Rectal smooth muscle tissue (tissue), 1 donor: Measurements from ENCODE around the gene HSP90AB1.

ENCODE experiments used
- H3K27ac ChIP-seq: one replicate; pipeline ENCODE4 v1.7.0; 2013; ENCODE audit warnings: low read depth, low read length, inconsistent platforms
- H3K27me3 ChIP-seq: one replicate; pipeline ENCODE4 v1.7.0; 2013; ENCODE audit warnings: low read length; ENCODE audit not compliant: control insufficient read depth, insufficient read depth
- H3K36me3 ChIP-seq: one replicate; pipeline ENCODE4 v1.7.0; 2013; ENCODE audit warnings: low read length; ENCODE audit not compliant: control insufficient read depth, insufficient read depth
- H3K4me1 ChIP-seq: one replicate; pipeline ENCODE4 v1.7.0; 2013; ENCODE audit warnings: low read length; ENCODE audit not compliant: control insufficient read depth, insufficient read depth
- H3K4me3 ChIP-seq: one replicate; pipeline ENCODE4 v1.7.0; 2013; ENCODE audit warnings: low read length
- H3K9ac ChIP-seq: one replicate; pipeline ENCODE4 v1.7.0; 2013; ENCODE audit warnings: low read length

Gene HSP90AB1

DNA sequence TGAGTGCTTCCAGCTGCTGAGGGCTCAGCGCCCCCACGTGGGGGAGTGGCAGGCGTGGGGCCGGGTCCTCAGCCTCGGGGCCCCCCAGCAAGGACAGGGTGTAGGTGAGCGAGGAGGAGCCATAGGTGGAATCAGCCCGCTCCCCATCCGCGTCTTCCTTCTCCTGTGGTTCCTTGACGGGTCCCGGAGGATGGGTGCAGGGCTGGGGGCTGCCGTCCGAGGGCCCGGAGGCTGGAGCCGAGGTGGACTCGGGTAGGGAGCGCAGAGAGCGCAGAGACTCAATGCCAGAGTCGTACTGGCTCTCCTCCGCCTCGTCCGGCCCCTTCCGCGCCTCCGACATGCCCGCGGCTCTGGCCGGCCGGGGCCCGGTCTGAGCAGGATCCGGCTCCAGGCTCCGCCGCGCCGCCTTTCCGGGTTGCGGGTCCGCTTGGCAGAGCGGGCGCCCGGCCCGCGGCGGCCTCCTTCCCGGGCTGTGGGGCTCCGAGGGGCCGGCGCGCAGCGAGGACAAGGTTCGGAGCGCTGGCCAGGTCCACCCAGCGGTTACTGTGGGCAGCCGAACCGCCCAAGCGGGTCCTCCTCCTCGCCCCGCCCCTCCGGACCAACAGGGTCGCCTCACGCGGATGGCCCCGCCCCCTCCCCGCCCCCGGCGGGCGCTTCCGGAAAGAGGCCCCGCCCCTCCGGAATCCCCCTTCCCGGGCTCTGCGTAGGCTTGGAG is 18.3 kb downstream of the HSP90AB1 start, which contains the start of gene NFKBIE:
Gene NFKBIE (minus strand): TSS at position 545 of the 715 bp plus-strand sequence. CDS start 205 bp downstream, at position 340.
- Histone ChIP-seq H3K4me1 (peaks cover 16% of the 10 kb centered on the region), H3K27ac (peak within 1 kb of the TSS; percentile 70), H3K36me3 (peaks cover 1% of the 10 kb centered on the region), H3K27me3 (peaks cover 14% of the 10 kb centered on the region), H3K4me3 (peak within 1 kb of the TSS; percentile 93), H3K9ac (peak within 1 kb of the TSS; percentile 61)

DNA sequence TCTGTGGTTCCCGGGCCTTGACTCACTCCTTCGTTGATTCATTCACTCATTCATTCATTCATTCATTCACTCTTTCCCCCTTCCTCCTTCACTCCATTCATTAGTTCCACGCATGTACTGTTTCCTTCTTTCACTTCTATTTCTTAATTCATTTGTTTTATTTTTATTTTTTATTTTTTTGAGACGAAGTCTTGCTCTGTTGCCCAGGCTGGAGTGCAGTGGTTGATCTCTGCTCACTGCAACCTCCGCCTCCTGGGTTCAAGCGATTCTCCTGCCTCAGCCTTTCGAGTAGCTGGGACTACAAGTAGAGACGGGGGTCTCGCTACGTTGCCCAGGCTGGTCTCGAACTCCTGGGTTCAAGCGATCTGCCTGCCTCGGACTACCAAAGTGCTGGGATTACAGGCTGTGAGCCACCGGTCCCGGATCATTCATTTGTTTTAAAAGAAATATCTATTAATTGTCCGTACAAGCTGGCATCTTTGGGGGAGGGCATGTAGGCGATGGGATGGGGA is 18.9 kb downstream of the HSP90AB1 start:
- H3K27me3 ChIP-seq = peaks cover 14% of the 10 kb centered on the region

GRCh38 chr6:44266347-44266746 is 19.4 kb downstream of the HSP90AB1 start:
- Histone ChIP-seq H3K27ac (no peak overlapping the region), H3K4me1 (peaks cover 16% of the 10 kb centered on the region), H3K36me3 (no peaks in the 10 kb centered on the region), H3K9ac (no peak overlapping the region), H3K27me3 (peaks cover 18% of the 10 kb centered on the region), H3K4me3 (no peak overlapping the region)

More for the DNA sequence above, 18.9 kb downstream of the HSP90AB1 start:
- H3K4me1 ChIP-seq = peaks cover 16% of the 10 kb centered on the region
- no peaks in the 10 kb centered on the region for H3K36me3 ChIP-seq
- H3K9ac ChIP-seq = no peak overlapping the region
- H3K4me3 ChIP-seq = peak overlapping the region; percentile 93
- H3K27ac ChIP-seq = no peak overlapping the region

DNA sequence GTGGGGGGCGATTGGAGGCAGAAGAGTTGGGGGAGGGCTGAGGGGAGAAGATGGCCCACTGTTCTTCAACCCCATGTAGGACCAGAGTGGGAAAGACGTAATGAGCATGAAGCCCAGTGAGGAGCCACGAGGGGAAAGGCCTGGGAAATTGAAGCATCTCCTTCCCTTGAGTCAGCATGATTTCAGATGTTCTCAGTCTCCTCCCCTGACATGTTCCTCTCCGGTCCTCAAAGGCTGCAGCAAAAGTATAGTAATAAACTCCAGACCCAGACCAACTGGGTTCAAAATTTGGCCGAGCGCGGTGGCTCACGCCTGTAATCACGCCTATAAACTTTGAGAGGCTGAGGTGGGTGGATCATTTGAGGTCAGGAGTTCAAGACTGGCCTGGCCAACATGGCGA is 20.4 kb downstream of the HSP90AB1 start:
- Histone ChIP-seq H3K4me1 (peaks cover 16% of the 10 kb centered on the region), H3K36me3 (no peaks in the 10 kb centered on the region), H3K27me3 (peaks cover 24% of the 10 kb centered on the region), H3K4me3 (no peak overlapping the region), H3K9ac (no peak overlapping the region), H3K27ac (no peak overlapping the region)

- no peaks in the 10 kb centered on the region for H3K36me3 ChIP-seq
- H3K27ac ChIP-seq = no peak overlapping the region
- H3K27me3 ChIP-seq = peaks cover 32% of the 10 kb centered on the region
- H3K4me3 ChIP-seq = no peak overlapping the region
- H3K4me1 ChIP-seq = peaks cover 16% of the 10 kb centered on the region
- no peak overlapping the region for H3K9ac ChIP-seq
Measured at GRCh38 chr6:44268095-44268628, 21.3 kb downstream of the HSP90AB1 start.

DNA sequence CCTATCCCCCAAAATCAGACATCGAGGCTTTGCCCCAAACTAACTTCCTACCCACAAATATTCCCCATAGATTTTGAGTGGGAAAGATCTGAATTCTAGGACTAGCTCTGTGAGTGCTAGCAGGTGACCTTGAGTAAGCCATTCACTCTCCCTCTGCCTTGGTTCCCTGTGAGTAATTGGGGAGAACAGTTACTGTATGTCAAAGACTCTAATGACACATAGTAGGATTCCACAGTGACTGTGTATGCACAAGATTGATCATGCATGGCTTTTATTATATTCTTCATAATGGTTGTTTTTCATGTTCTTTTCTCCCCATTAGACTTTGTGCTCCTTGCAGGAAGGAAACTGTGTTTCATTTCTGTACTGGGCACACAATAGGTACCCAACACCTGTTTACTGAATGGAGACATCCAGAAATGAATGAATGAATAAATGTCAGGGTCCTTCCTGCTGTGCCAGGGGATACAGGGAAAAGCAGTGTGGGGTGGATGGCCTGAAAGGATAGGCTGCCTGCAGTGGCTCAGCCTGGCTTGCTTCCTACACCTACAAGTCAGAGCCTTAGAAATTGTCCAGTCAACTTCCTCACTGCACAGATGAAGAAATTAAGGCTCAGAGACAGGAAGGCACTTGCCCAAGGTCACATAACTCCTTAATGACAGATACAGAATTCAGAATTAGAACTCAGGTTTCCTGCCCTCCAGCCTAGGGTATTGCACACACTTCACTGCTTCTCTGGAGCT is 22.4 kb downstream of the HSP90AB1 start:
- Histone ChIP-seq H3K27me3 (peaks cover 36% of the 10 kb centered on the region), H3K9ac (no peak overlapping the region)

DNA sequence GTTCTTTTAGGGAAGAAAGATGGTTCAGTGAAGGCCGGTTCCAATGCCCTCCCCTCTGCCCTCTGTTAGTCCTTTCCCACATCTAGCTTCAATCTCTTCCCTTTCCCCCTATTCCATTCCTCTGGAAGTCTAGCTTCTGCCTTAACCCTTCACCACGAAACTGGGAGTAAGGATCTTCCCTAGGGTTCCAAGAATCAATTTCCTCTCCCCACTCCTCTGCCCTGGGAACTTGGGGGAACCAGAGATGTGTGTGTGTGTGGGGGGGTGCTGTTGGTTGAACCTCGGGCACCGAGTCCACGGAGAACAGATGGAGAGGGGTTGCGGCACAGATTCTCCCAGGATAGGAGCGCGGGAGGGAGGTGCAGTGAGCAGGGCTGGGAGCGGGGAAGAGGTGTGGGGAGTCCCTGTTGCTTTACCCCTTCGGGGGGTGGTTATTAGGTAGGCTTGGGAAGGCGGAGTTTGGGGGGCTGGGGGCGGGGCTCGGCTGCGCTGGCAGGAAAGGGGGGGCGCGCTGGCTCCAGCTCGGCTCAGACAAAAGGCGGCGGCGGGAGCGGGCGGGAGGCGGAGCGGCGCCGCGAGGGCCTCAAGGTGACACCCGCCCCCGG is 23.1 kb downstream of the HSP90AB1 start, which contains the start of gene TMEM151B:
Gene TMEM151B (plus strand): TSS at position 530 of the 605 bp plus-strand sequence. CDS start 293 bp downstream, outside the sequence.
- Histone ChIP-seq H3K9ac (no peak within 1 kb of the TSS), H3K4me1 (no peaks in the 10 kb centered on the region), H3K27ac (no peak within 1 kb of the TSS), H3K4me3 (no peak within 1 kb of the TSS), H3K27me3 (peaks cover 36% of the 10 kb centered on the region), H3K36me3 (no peaks in the 10 kb centered on the region)

More for the DNA sequence above, 22.4 kb downstream of the HSP90AB1 start:
- Histone ChIP-seq H3K4me3 (no peak overlapping the region), H3K4me1 (peaks cover 5% of the 10 kb centered on the region), H3K36me3 (no peaks in the 10 kb centered on the region), H3K27ac (no peak overlapping the region)

DNA sequence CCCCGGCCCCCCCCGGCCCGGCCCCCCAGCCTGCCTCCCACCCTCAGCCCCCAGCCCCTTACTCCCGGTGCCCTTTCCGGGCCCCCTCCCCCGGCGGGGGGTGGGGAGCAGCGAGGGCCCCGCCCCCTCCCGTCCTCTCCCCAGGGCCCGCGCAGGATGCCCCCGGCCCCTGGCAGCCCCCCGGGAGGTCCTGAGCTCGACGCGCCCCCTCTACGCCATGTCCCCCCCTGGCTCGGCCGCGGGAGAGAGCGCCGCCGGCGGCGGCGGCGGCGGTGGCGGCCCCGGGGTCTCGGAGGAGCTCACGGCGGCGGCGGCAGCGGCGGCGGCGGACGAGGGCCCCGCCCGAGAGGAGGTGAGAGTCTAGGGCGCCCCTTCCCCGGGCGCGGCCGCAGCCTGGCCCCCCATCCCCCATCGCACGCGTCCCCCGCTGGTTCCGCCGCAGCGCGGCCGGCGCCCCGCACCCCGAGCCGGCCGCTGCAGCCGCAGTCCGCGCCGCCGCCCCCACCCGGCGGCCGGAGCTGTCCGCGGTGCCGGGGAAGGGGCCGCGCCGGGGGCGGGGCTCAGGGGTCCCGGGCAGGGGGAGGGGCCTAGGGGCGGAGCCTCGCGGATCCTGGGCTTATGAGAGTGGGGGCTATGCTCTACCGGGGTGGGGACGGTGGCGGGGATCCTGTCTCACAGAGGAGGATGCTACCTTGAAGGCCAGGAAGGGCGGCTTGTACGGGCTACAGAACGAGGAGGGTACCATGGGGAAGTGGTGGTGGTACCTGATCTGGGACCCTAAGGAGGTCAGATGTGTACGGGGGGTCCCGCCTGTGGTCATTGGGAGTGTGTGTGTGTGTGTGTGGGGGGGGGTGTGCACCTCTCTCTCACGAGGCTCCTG is 23.9 kb downstream of the HSP90AB1 start:
- no peaks in the 10 kb centered on the region for H3K4me1 ChIP-seq
- H3K4me3 ChIP-seq = no peak overlapping the region
- no peaks in the 10 kb centered on the region for H3K36me3 ChIP-seq
- H3K27me3 ChIP-seq = peaks cover 40% of the 10 kb centered on the region
- no peak overlapping the region for H3K9ac ChIP-seq
- H3K27ac ChIP-seq = no peak overlapping the region

GRCh38 chr6:44271406-44271723 is 24.5 kb downstream of the HSP90AB1 start:
- H3K27ac ChIP-seq = no peak overlapping the region
- no peaks in the 10 kb centered on the region for H3K4me1 ChIP-seq
- no peaks in the 10 kb centered on the region for H3K36me3 ChIP-seq
- H3K9ac ChIP-seq = no peak overlapping the region
- no peak overlapping the region for H3K4me3 ChIP-seq
- H3K27me3 ChIP-seq = peaks cover 41% of the 10 kb centered on the region

- no peaks in the 10 kb centered on the region for H3K36me3 ChIP-seq
- no peak overlapping the region for H3K9ac ChIP-seq
- H3K27ac ChIP-seq = no peak overlapping the region
- no peaks in the 10 kb centered on the region for H3K4me1 ChIP-seq
- no peak overlapping the region for H3K4me3 ChIP-seq
- peaks cover 46% of the 10 kb centered on the region for H3K27me3 ChIP-seq
Measured at GRCh38 chr6:44271914-44272313, 25.0 kb downstream of the HSP90AB1 start.

- H3K4me3 ChIP-seq = no peak overlapping the region
- H3K36me3 ChIP-seq = no peaks in the 10 kb centered on the region
- no peaks in the 10 kb centered on the region for H3K4me1 ChIP-seq
- H3K9ac ChIP-seq = no peak overlapping the region
- peaks cover 46% of the 10 kb centered on the region for H3K27me3 ChIP-seq
- no peak overlapping the region for H3K27ac ChIP-seq
Measured at GRCh38 chr6:44272529-44272928, 25.6 kb downstream of the HSP90AB1 start.
